Tongue (tissue), 2 donors: ENCODE results near the gene SUPV3L1. TPM values are rescaled to one million over a fixed set of nuclear protein-coding genes. Genes with fewer than 3 reads are reported as not detected.
A peak's percentile ranks its signal among the peaks of the same experiment; 100 is the strongest.

ENCODE experiments used
- DNase-seq: peaks from one replicate; pipeline ENCODE4 v3.0.0-alpha.2; 2015
- total RNA-seq: library from RNA; depleted of rRNA; stranded (reverse); fragments of >200 nt; gene quantifications from one replicate; pipeline ENCODE4 v1.2.3, GENCODE V29; 2014

SUPV3L1 gene
- total RNA-seq, 1 donor from 2014 or later = 20.7 TPM

DNA sequence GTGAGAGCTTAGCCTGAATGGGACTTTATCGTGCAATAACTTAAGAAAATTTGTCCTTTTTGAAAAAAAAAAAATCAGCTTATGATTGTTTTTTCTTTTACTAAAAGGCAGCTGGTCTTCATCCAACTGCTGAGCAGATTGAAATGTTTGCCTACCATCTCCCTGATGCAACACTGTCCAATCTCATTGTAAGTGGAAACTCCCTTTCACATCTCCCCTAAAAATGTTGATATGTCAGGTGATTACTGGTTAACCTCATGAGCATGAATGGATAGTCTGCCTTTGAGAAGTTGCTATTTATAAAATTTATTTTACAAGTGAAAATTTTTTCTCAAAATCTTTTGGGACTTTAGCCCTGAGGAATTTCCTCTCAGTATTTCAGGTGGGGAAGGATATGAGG is 22.3 kb downstream of the SUPV3L1 start:
- no peak for DNase-seq

DNA sequence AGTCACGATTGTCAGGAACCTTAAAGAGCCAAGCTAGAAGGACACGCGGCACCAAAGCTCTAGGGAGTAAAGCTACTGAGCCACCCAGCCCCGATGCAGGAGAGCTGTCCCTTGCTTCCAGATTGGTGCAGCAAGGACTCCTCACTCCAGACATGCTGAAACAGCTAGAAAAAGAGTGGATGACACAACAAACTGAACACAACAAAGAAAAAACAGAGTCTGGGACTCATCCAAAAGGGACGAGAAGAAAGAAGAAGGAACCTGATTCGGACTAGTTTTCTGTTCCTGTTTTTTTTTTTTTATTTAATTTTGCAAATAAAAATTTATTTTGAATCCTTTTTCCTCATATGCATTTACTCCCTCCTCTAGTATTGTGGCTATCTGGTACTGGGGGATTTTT is 28.7 kb downstream of the SUPV3L1 start:
- DNase-seq = no peak

DNA sequence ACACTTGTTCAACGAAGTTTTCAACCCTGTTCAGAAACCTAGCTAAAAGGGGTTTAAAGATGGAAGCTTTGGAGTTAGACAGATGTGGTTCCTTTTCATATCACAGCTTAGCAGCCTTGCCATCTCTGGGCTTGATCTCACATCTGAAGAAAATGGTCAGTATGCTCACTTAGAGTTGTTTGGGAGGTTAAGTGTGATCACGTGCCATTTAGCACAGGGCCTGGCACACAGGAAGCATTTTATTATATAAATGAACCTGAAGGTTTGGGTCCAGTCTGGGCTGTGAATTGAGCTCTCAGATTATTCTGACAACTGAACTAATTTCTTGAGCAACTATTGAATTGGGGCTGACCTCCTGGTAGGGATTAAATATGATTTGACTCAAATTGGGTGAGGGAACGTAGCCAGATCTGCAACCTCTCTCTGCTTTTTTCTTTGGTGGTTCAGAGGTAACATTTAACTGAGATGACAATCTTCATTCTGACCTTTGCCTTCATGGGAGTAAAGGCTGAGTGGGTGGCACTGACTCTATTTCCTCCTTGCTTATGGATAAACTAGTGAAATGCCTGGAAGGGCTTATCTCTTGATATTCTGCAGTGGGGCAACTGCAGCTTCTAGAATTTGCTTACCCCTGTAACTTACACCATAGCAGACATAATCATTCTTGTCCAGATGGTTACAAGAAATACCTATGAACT is 29.9 kb downstream of the SUPV3L1 start:
- DNase-seq = no peak

DNA sequence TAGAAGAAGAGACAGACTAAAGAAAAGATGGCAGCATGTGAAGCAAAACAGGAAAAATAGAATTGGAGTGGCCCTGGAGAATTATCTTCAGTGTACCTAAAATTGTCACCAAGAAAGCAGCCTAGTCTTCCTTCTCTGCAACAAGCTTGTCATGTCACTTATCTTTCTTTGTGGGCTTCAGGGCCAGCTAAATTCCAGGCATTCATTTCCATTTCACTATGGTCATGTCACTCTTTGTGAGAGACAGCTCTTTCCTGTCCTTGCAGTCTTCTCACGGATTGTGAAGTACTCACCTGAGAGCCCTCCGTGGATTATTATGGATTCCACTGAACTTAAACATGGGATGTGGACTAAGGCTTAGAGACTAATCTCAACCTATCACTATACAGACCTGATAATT is 31.1 kb downstream of the SUPV3L1 start:
- DNase-seq = no peak

DNA sequence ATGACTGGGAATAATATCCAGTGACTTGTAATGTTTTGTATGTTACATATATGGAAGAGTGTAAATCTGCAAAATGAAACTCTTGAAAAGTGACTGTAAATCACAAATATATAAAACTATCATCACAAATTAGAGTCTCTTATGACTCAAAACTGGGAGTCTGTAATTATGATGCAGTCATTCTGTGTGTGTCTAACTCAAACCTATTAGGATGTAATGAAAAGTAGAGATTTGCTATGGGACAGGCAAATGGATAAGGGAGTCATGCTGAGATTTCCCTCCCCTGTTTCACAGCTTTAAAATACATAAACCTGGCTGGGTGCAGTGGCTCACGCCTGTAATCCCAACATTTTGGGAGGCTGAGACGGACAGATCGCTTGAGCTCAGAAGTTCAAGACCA is 31.5 kb downstream of the SUPV3L1 start:
- no peak for DNase-seq

DNA sequence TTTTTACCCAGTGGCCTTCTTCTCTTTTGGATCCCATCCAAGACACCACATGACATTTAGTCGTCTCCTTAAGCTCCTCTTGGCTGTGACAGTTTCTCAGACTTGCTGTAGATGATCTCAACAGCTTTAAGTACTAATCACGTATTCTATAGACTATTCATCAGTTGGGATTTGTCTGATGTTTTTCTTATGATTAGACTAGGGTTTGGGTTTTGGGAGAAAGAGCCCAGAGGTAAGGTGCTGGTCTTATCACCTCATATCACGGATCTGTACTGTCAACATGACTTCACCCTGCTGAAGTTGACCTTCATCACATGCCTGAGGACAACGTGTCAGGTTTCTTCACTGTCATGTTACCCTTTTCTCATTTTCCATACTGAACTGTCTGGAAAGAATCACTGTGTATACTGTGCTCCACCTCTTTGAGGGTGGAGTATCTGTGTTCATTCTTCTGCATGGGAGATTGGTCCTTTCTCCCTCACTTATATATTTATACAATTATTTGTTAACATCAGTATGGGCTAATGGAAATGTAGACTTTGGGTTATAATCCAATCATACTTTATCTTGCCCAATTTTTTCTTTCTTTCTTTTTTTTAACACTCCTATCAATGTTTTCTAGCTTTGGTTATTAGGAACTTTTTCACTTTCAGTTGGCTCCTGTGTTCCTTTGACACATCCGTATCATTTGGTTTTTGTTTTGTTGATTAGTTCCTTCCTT is 33.7 kb downstream of the SUPV3L1 start:
- peak; percentile 14 for DNase-seq

DNA sequence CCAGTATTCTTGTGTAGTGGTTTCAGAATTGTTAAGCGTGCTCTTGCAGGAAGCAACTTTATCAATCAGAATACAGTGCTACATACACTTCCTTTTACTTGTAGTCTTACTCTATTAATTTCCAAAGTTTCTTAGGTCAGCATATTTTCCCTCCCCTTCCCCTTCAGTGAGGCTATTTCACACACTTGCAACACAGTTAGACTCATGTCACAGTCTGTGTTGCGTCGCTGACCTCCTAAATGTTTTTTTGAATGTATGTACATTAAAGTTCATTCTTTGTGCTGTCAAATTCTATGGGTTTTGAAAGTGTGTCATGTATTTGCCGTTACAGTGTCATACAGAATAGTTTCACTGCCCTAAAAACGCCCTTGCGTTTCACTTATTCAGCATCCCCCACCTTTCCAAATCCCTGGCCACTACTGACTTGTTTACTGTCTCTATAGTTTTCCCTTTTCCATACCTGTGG is 34.7 kb downstream of the SUPV3L1 start:
- DNase-seq = no peak

DNA sequence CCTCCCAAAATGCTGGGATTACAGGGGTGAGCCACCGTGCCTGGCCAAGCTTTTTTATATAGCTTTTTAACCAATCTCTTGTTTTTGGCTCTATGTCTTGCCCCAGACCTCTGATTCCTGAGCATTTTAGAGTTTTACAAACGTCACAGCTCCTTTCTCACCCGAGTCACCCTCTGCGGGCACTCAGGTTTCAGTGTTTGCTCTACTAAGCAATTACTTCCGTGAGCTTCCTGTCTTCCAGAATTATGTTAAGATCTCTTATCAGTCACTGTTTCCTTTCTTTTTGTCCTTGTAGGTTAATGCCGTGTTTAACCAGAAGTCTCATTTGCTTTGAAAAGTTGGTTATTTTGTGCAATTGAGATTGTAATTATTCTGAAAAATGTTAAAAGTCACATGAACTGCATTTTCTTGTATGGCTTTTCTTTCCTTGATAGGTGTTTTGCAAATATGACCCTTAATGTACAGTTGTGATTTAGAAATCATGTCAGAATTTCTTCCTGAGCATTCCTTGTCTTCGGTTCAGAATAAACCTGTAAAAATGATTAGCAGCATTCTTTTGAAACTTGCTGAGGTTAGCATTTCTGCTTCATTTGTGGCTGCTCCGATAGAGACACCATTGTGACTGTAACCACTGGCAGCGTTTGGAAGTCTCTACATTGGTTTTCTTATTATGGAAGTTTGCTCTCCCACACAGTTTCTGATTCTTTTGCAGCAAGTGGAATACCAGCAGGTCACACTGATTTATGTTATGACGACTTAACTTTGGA is 35.6 kb downstream of the SUPV3L1 start:
- DNase-seq = no peak

DNA sequence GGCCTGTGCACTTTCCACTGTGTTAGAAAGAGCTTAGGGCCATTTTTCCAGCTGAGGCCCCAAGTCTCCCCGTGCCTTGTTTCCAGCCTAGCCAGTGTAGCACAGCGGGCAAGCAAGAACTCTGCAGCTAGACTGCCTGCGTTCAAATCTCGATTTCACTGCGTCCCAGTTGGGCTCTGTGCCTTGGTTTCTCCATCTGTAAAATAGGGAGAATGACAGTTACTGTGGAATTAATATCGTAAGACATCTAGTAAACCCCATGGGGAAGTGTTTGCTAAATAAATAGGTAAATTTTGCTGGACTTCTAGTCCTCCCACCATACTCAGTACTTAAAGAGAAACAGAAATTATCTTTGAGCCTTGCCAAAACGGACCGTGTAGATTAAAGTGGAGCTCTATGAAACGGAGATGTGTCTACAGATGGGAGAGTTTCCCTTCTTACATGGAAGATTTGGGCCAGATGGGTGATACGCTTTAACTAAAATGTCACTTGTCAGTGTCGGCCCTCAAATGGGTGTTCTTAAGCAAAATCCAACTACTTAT is 36.6 kb downstream of the SUPV3L1 start:
- DNase-seq = no peak

DNA sequence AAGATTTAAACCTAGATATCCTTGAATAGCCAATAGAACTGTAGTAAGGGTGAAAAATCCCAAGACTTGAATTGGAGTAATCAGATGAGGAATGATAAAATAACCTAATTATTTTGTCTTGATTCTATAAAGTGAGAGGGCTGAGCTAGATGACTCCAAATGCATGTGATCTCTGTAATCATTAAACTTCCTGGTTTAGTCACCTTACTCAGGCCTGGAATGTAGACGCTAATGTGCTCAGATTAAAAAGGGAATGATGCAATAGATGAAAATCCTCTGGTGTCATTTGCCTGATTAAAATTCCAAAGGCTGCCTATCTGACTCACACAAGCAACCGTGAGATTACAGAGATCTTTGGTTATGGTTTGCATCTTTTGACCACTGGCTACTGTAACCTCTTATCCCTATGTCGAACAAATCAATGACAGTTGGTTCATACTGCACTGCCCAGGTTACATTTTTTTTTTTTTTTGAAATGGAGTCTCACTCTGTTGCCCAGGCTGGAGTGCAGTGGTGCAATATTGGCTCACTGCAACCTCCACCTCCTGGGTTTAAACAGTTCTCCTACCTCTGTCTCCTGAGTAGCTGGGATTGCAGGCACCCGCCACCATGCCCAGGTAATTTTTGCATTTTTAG is 37.2 kb downstream of the SUPV3L1 start:
- DNase-seq = no peak

DNA sequence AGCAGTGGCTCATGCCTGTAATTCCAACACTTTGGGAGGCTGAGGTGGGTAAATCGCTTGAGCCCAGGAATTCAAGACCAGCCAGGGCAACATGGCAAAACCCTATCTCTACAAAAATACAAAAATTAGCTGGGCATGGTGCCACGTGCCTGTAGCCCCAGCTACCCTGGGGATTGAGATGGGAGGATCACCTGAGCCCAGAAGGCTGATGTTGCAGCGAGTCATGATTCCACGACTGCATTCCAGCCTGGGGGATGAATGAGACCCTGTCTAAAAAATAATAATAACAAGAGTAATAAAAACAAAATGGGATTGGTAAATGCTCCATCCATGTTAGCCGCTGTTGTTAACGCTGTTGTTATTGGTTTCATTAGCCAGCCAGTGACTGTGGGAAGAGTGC is 38.8 kb downstream of the SUPV3L1 start:
- no peak for DNase-seq

DNA sequence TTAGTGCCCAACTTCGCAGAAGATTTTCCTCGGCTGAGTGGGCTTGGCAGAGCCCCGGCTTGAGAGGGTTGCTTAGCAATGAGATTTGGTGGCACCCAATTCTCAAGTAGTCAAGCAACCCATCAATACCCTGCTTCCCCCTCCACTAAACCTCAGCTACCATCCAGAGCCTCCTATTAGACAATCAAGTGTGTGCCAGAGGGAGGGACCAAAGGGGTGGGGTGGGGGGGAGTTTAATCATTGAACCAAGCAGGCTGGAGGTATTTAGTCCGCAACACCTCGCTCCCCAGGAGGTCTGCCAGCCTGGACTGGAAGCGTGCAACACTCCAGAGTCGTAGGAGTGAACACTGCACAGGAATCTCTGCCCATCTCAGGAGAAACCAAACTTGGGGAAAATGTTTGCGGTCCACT is 40.0 kb downstream of the SUPV3L1 start, which contains the start of gene HKDC1:
HKDC1 (plus strand) TSS at position 292 of the 411 bp plus-strand sequence; CDS start at position 396, 104 bp downstream.
- no peak for DNase-seq

DNA sequence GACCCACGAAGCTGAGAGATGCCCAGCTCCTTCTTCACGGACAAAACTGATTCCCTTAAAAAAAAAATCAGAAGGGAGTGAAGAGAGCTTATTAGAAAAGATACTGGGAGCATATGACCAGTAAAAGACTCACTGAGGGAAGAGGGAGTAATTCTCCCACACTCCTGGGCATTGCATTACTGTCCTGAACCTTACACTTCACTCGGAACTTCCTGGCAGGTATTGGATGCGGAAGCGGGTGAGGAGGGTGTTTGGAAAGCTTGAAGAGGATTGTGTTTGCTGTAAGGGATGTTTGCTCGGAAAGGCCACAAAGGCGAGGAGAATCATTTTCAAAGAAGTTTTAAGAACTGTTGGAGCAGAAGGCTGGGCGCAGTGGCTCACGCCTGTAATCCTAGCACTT is 40.5 kb downstream of the SUPV3L1 start:
- DNase-seq = no peak

DNA sequence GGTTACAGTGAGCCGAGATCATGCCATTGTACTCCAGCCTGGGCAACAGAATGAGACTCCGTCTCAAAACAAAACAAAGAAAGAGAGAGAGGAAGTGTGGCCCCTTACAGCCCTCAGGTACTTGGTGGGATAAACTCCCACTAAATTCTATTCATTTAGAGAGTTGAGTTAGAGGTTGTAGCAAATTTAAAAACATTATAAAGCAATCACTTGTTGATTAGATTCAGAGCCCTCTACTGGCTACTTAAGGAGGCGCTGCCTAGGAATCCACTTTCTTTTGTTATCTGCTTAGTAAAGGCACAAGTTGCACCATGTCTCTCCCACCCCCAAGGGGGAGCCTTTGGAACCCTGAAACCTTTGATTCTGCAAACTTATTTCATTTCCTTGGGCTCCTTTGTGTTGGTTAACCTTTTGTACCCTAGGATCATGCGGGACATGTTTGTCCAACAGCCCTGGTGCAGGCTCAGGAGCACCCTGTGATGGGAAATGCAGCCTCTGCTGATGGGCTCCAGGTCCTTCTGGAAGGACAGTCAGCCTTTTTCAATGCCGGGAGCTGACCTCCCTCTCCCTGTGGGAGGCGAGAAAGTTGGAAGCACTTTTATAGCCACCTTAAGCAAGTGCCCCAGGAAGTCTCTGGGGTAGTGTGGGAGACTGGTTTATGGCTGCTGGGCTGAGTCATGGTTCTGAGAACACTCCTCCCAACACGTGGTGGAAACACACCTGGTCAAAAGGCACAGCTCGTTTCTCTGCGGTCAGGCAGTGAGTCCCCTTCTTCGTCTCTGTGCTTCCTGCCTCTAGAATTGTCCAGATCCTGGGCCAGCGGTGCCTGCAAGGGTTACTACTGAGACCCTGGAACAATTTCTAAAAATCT is 42.4 kb downstream of the SUPV3L1 start:
- DNase-seq = peak; percentile 29

DNA sequence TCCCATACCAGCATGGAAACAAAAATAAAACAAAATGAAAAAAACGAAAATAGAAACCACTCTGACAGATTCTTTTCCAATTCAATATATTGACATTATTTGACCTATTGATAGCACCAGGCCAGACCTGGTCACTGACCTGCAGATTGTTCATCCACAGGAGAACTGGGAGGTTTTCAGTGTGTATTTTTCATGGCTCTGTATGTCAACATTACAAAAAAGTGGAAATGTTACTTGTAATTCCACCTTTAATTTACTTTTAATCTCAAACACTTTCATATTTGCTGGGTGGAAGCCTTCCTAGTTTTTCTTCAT is 43.0 kb downstream of the SUPV3L1 start:
- no peak for DNase-seq

DNA sequence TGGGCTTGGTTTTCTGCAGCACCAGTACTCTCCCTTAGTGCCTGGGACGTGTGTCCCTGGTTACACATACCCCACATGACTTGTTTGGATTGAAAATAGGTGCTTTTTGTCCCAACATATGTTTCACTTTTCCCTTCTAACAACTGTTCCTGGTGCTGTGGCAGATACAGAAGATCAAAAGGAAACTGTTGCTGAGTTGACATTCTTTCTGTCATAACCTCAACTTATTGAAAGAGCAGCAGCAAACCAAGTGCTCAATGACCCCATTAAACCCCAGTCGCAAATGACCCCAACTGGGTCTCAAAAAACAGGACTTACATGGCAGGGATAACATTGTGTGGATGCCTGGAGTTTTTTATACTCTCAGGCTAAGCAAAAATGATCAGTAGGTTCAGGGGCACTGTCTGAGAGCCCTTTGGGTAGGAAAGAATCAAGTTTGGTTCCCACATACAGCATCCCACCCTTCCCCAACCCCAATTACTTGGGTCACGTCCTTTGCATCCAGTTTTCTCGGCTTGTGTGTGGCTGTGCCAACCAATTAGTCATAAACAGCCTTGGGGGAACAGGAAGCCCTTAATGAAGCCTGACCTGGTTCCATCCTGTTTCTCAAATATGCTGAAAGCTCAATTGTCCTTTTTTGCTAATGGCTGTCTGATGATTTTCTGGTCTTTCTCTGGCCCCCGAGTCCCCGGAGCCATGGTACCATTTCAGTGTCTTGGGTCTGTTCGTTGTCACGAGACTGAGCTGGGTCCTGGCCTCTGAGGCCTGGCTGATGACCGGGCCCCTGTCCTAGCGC is 45.0 kb downstream of the SUPV3L1 start:
- no peak for DNase-seq

DNA sequence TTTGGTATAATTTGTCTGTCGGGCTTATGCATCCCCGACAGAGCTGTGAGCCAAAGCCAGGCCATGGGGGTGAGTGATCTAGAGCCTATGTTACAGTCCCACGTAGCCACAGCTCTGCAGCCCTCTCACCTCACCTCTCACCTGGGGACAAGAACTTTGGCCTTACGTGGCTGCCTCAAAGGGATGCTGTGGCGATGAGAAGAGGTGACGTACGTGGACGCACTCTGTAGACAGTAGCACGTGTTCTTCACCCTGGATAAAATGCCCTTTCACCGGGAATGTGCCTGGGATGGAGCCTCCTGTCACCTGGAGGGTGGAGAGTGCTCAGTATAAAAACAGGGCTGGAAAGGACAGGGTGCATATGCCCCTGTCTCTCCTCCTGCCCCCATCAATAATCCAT is 45.6 kb downstream of the SUPV3L1 start:
- DNase-seq = no peak

DNA sequence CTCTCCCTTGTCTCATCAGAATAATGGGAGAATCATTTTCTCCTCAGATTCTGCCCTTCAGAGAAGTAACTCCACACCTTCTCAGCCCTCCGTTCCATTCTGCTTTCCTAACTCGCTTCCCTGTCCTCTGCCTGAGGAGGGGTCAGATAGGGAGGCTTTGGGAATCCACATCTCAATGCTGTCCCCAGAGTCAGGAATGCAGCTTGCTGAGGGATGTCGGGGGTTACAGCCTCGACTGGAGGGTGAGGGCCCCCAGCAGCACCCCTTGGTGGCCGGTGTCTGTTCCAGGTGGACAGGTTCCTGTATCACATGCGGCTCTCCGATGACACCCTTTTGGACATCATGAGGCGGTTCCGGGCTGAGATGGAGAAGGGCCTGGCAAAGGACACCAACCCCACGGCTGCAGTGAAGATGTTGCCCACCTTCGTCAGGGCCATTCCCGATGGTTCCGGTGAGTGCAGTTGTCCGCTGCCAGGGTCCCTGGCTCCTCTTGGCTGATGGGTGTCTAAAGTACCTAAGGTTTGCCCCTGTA is 47.0 kb downstream of the SUPV3L1 start:
- DNase-seq = no peak

DNA sequence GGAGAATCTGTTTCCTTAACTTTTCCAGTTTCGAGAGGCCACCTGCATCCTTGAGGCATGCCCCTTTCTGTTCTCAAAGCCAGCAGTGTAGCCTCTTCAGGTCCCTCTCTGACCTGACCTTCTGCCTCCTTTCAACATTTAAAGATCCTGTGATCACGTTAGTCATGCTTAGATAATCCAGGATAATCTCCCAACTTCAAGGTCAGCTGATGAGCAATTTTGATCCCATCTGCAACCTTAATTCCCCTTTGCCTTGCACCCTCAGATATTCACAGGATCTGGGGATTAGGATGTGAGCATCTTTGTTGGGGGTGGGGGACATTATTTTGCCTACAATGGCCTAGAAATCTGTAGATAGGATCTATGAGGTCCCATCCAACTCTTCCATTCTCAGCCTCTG is 48.1 kb downstream of the SUPV3L1 start:
- no peak for DNase-seq

DNA sequence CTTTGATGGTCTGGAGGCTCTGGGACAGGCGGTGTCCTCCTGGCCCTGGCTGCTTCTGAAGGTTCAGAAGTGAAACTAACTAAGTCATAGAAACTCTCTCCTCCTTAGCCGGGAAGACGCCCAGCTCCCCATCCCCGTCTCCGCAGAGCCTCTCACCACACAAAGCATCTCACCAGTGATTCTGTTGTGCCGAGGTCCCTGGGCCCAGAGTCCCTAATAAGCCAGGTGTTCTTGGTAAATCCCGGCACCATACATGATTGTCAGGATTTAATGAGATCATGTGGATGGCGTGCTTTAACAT is 49.5 kb downstream of the SUPV3L1 start:
- DNase-seq = no peak

DNA sequence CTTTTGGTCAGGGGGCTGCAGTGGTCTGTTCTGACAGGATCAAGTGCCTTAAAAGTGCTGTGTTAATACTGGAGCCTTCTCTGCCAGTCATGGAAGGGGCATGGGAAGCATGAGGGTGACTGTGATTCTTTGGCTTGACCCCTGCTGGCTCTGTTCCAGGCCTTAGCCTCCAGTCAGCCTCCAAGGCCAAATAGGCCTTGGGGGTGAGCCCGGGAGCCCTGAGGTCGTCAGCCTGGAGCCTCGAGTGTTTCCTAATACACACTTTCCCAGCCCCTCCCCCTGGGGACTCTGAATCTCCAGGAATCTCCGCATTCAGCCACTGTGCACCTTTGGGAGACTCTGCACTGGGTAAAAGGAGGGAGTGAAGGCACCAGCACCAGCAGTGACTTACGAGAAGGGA is 50.1 kb downstream of the SUPV3L1 start:
- DNase-seq = no peak
